Heart left ventricle (tissue), 13 donors: ENCODE measurements around the gene CRLF1.

Experiments
- POLR2A ChIP-seq, 2 donors: fragments of 450-650 bp; IDR thresholded peaks; one replicate each; pipeline ENCODE4 v1.6.1; 2017; ENCODE audit warnings: antibody characterized with exemption in 2 of 2, mild to moderate bottlenecking in 2 of 2, moderate library complexity in 2 of 2
- TF ChIP-seq, protein P1 (sequence below), 12 donors: fragments of 200-600 bp; sonication (generic) in 4 of 12; IDR thresholded peaks; one replicate each; pipeline versions ENCODE4 v1.5.0 to v1.8.0; 2018 to 2022; ENCODE audit warnings: antibody characterized with exemption in 12 of 12, mild to moderate bottlenecking in 5 of 12
- donor health status: ischemic (EF 13 %, LVEDD 7.1; RV severe dilation, severe dysfunction).
- donor health status: DM: no; HTN: yes; CAD: no.
- donor health status: DM: no; HTN: no; CAD: no.
- donor health status: ischemic (EF 25% LVEDD 6.9; RV normal size, moderate dysfunction).
- donor health status: ischemic (EF 25% LVEDD 5.7; RV mildly dilated, moderate dysfunction).
- donor health status: ischemic (EF 35%, LVEDD 5.7; RV mildly dilated, moderate dysfunction).
- donor health status: nonischemic (EF 11% LVEDD 7.7; RV severe dilation, severe dysfunction).
- donor health status: DM: yes; HTN: yes; CAD: no.
- donor health status: PGD.
- donor health status: ischemic (EF 29% LVEDD 5.4; RV normal size, mild dysfunction).
- donor health status: nonischemic (EF 23%, LVEDD 6.1; RV moderate dilation, normal function).

- TF ChIP-seq, protein P1, sequence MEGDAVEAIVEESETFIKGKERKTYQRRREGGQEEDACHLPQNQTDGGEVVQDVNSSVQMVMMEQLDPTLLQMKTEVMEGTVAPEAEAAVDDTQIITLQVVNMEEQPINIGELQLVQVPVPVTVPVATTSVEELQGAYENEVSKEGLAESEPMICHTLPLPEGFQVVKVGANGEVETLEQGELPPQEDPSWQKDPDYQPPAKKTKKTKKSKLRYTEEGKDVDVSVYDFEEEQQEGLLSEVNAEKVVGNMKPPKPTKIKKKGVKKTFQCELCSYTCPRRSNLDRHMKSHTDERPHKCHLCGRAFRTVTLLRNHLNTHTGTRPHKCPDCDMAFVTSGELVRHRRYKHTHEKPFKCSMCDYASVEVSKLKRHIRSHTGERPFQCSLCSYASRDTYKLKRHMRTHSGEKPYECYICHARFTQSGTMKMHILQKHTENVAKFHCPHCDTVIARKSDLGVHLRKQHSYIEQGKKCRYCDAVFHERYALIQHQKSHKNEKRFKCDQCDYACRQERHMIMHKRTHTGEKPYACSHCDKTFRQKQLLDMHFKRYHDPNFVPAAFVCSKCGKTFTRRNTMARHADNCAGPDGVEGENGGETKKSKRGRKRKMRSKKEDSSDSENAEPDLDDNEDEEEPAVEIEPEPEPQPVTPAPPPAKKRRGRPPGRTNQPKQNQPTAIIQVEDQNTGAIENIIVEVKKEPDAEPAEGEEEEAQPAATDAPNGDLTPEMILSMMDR (IDR thresholded peaks at IDR 0.05) = no peak
- TF ChIP-seq POLR2A (IDR thresholded peaks at IDR 0.05) = no peak
Measured at GRCh38 chr19:18609717-18610051, 3.1 kb upstream of the CRLF1 start.
